Measurements from ENCODE around the gene MAIP1.

DNA sequence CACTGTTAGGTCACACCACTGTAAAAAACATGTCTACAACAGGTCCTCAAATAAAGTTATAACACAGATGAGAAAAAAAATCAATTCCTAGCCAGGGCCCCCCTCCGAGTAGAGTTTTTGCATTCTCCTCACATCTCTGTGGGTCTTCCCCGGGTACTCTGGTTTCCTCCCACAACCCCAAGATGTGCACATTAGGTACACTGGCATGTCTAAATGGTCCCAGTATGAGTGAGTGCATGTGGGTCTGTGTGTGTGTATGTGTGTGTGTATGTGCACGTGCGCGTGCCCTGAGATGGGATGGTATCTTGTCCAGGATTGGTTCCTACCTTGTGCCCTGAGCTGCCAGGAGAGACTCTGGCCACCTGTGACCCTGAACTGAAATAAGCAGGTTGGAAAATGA lies 5.0 kb upstream of the MAIP1 start:
- TF ChIP-seq, protein P1, sequence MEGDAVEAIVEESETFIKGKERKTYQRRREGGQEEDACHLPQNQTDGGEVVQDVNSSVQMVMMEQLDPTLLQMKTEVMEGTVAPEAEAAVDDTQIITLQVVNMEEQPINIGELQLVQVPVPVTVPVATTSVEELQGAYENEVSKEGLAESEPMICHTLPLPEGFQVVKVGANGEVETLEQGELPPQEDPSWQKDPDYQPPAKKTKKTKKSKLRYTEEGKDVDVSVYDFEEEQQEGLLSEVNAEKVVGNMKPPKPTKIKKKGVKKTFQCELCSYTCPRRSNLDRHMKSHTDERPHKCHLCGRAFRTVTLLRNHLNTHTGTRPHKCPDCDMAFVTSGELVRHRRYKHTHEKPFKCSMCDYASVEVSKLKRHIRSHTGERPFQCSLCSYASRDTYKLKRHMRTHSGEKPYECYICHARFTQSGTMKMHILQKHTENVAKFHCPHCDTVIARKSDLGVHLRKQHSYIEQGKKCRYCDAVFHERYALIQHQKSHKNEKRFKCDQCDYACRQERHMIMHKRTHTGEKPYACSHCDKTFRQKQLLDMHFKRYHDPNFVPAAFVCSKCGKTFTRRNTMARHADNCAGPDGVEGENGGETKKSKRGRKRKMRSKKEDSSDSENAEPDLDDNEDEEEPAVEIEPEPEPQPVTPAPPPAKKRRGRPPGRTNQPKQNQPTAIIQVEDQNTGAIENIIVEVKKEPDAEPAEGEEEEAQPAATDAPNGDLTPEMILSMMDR (conservative IDR thresholded peaks at IDR 0.05) = no peak
- TF ChIP-seq EZH2 (IDR thresholded peaks at IDR 0.05; ENCODE audit: low read depth) = no peak

All from PC-9 (cell line).